Endothelial cell (in vitro differentiated cells): ENCODE data around the gene IFNA1. TPM values are rescaled to one million over a fixed set of nuclear protein-coding genes. Genes with fewer than 3 reads are reported as not detected.
"Not testable (repeated sequence)": the region's sequence is repeated elsewhere in the genome, so short reads cannot be mapped to it uniquely, and the experiment has no call there.

Source experiments
- DNase-seq: peaks from one replicate; pipeline ENCODE4 v3.0.0; 2021; ENCODE audit warnings: low spot score
- H3K27ac Mint-ChIP-seq: one replicate; pipeline ENCODE4 v1.8.0; 2021; ENCODE audit warnings: mixed read lengths, inconsistent platforms; ENCODE audit not compliant: unreplicated experiment
- H3K27me3 Mint-ChIP-seq: one replicate; pipeline ENCODE4 v1.8.0; 2021; ENCODE audit warnings: mild to moderate bottlenecking, moderate library complexity, mixed read lengths, inconsistent platforms; ENCODE audit not compliant: unreplicated experiment
- H3K36me3 Mint-ChIP-seq: one replicate; pipeline ENCODE4 v1.8.0; 2021; ENCODE audit warnings: mild to moderate bottlenecking, low read depth, mixed read lengths, inconsistent platforms; ENCODE audit not compliant: unreplicated experiment
- H3K4me1 Mint-ChIP-seq: one replicate; pipeline ENCODE4 v1.8.0; 2021; ENCODE audit warnings: mild to moderate bottlenecking, mixed read lengths, inconsistent platforms; ENCODE audit not compliant: unreplicated experiment
- H3K4me3 Mint-ChIP-seq: one replicate; pipeline ENCODE4 v1.8.0; 2021; ENCODE audit warnings: mild to moderate bottlenecking, mixed read lengths, inconsistent platforms; ENCODE audit not compliant: unreplicated experiment
- H3K9me3 Mint-ChIP-seq: one replicate; pipeline ENCODE4 v1.8.0; 2021; ENCODE audit warnings: mixed read lengths, inconsistent platforms; ENCODE audit not compliant: unreplicated experiment
- total RNA-seq: library from RNA; stranded (reverse); fragmentation: NEBNext Ultra II Directional; extraction: Animal tissue kit (Norgen Biotek cat#: 25700); gene quantifications from one replicate; pipeline ENCODE4 v1.2.1, GENCODE V29; 2021; ENCODE audit not compliant: unreplicated experiment
- TF ChIP-seq, protein P1 (sequence below): fragments of 200-600 bp; sonication (generic); IDR thresholded peaks from one replicate; pipeline ENCODE4 v1.5.0; 2021; ENCODE audit warnings: antibody characterized with exemption; ENCODE audit not compliant: unreplicated experiment

IFNA1 gene
- total RNA-seq, 1 donor from 2014 or later: not detected

DNA sequence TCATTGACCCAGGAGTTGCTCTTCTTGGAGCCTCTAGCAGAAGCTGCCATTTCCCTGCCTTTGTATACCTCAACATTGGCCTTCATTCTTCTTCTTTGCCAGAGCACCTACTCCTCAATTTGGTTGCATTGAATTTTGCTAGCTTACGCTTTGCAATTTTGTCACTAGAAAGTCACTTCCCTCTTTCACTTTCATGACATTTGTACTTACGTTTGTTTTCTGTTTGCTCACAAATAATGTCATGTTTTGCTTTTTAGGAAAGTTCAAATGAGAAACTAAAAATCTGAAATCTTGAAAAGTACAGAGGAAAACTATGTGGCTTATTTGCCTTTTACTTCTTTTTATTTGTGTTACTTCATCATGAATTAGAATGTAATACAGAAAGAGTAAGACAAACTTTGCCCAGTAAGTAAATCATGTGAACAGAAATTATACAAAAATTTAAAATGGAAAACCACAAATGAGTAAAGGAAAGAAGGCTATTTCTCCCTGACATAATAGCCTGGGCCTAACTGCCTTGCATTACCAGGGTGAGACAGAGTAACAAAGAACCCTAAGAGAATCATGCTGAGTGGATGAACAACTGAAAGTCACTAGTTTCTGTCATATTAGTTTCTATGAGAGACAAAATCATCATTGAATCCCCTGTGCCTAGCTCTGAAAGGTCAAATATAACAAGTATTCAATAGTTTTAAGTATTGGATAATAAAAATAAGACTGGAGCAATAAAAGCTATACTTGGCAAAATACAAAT, 7.4 kb upstream of the IFNA1 start:
- TF ChIP-seq, protein P1, sequence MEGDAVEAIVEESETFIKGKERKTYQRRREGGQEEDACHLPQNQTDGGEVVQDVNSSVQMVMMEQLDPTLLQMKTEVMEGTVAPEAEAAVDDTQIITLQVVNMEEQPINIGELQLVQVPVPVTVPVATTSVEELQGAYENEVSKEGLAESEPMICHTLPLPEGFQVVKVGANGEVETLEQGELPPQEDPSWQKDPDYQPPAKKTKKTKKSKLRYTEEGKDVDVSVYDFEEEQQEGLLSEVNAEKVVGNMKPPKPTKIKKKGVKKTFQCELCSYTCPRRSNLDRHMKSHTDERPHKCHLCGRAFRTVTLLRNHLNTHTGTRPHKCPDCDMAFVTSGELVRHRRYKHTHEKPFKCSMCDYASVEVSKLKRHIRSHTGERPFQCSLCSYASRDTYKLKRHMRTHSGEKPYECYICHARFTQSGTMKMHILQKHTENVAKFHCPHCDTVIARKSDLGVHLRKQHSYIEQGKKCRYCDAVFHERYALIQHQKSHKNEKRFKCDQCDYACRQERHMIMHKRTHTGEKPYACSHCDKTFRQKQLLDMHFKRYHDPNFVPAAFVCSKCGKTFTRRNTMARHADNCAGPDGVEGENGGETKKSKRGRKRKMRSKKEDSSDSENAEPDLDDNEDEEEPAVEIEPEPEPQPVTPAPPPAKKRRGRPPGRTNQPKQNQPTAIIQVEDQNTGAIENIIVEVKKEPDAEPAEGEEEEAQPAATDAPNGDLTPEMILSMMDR: no peak
- H3K9me3 Mint-ChIP-seq: no peaks in the 10 kb centered on the region
- no peak overlapping the region for H3K27ac Mint-ChIP-seq
- no peaks in the 10 kb centered on the region for H3K27me3 Mint-ChIP-seq
- no peak for DNase-seq
- H3K4me3 Mint-ChIP-seq: no peak overlapping the region
- peaks cover 8% of the 10 kb centered on the region for H3K4me1 Mint-ChIP-seq
- no peaks in the 10 kb centered on the region for H3K36me3 Mint-ChIP-seq

DNA sequence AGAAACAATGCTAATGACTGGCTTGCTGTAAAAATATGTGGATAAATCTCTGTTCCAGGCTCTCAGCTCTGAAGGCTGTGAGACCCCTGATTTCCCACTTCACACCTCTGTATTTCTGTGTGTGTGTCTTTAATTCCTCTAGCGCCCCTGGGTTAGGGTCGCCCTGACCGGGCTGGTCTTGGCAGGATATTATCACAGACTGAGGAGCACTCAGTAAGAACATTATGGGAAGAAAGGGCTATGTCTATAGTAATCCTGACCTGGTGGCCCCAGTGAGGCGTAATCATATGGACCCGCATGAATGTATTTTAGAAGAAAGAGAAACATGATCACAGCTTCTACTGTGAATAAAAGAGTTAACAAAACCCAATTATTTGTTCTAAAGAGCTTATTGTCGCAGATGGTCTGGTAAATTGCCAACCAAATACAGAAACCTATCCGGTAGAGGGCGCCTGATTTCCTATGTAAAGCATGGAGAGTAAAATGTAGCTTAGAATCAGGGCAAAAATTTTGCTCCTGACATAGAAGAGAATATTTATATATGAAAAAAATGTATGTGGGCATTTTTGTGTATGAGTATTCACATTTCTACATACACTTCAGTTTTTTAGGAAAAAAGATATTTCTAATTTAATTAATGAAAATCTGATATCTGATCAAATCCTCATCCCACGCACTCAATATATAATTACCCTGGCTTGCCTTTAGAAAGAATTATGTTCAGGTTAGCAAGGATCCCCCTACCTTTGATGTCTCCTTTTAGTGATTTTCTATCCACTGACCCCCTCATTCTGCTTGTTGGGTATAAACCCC, 5.8 kb upstream of the IFNA1 start:
- DNase-seq: peak; percentile 27
- TF ChIP-seq, protein P1: peak; percentile 46
- Mint-ChIP-seq H3K9me3 (no peaks in the 10 kb centered on the region), H3K36me3 (no peaks in the 10 kb centered on the region), H3K27me3 (no peaks in the 10 kb centered on the region), H3K4me3 (no peak overlapping the region), H3K4me1 (no peaks in the 10 kb centered on the region), H3K27ac (no peak overlapping the region)

DNA sequence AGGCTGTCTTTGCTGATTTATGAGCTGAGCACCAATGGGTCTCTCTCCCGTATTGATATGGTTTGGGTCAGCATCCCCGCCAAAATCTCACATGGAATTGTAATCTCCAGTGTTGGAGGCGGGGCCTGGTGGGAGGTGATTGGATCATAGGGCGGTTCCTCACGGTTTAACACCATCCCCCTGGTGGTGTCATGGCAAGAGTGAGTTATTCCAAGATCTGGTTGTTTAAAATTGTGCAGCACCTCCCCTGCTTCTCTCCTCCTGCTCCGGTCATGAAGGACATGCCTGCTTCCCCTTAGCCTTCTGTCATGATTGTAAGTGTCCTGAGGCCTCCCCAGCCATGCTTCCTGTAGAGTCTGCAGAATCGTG, 5.2 kb upstream of the IFNA1 start:
- H3K27ac Mint-ChIP-seq, H3K4me1 Mint-ChIP-seq, H3K4me3 Mint-ChIP-seq, H3K27me3 Mint-ChIP-seq, H3K36me3 Mint-ChIP-seq, H3K9me3 Mint-ChIP-seq, DNase-seq: not testable (repeated sequence)

DNA sequence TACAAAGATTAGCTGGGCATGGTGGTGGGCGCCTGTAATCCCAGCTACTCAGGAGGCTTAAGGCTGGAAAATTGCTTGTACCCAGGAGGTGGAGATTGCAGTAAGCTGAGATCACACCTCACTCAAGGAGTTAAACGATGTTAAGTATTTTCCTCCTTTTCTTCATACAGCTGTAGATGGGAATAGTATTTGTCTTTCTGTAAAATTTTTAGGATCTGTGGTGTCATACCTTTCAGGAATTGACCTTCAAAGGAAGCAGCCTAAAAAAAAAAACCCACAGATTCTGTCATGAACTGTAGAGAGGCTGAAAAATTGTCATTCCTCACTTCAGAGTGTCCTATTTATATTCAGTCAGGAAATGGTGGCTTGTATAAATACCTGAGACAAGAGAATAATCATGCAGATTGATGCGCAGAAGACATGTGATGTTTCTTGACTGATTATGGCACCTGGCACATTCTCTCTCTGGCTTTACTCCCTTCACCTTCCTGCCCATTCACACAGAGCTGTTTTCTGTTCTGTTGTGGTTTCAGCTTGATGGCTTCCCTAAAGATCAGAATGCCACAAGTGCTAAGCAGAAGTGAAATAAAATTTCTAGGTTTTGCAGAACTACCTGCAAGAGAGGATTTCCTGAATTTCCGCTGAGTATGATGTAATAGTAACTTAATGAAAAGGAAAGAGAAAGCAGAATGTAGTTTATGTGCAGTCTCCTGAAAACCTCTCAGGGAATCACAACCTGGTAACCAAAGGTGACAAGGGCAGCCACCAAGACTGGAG, 3.8 kb downstream of the IFNA1 start:
- no peak overlapping the region for H3K4me3 Mint-ChIP-seq
- no peaks in the 10 kb centered on the region for H3K9me3 Mint-ChIP-seq
- H3K27ac Mint-ChIP-seq: no peak overlapping the region
- TF ChIP-seq, protein P1: no peak
- H3K27me3 Mint-ChIP-seq: no peaks in the 10 kb centered on the region
- no peaks in the 10 kb centered on the region for H3K36me3 Mint-ChIP-seq
- no peaks in the 10 kb centered on the region for H3K4me1 Mint-ChIP-seq
- DNase-seq: no peak

DNA sequence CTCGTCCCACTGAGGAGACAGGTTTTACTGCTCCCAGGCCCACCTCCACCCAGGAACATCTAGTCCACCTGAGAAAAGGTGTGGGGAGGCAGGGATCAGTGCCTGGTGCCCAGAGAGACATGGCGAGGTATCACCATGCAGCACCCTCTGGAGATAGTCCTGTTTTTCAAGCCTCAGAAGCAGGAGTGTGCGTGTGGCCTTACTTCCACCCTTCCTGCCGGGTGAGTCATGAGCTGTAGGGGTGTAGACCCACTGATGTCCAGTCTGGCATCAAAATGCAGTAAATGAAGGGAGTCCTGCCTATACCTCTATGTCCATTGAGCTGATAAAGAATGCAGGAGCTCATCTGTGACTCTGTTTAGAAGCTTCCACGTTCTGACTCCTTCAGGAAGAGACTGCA, 9.1 kb downstream of the IFNA1 start:
- H3K4me3 Mint-ChIP-seq, H3K36me3 Mint-ChIP-seq, H3K9me3 Mint-ChIP-seq, H3K27ac Mint-ChIP-seq, H3K27me3 Mint-ChIP-seq, H3K4me1 Mint-ChIP-seq, DNase-seq: not testable (repeated sequence)
